ENCODE results near the gene MAD1L1.

MAD1L1 gene

DNA sequence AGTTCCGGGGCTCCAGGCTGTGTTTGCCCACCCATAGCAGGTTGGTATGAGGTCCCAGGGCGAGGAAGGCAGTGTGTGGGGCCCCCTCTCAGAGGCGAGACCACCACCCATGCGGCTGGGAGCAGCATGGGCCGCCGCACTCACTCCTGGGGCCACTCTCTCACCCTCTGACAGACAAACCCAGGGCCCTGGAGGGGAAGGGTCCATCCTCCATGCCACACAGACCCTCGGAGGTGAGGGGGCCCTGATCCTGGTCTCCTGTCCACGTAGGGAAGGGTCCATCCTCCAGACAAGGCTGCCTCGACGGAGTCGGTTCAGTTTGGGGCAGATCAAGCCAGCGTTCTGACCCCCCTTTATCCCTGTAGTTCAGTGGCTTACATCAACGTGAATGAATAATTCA, 331.9 kb downstream of the MAD1L1 start:
- no peak for FAIRE-seq

DNA sequence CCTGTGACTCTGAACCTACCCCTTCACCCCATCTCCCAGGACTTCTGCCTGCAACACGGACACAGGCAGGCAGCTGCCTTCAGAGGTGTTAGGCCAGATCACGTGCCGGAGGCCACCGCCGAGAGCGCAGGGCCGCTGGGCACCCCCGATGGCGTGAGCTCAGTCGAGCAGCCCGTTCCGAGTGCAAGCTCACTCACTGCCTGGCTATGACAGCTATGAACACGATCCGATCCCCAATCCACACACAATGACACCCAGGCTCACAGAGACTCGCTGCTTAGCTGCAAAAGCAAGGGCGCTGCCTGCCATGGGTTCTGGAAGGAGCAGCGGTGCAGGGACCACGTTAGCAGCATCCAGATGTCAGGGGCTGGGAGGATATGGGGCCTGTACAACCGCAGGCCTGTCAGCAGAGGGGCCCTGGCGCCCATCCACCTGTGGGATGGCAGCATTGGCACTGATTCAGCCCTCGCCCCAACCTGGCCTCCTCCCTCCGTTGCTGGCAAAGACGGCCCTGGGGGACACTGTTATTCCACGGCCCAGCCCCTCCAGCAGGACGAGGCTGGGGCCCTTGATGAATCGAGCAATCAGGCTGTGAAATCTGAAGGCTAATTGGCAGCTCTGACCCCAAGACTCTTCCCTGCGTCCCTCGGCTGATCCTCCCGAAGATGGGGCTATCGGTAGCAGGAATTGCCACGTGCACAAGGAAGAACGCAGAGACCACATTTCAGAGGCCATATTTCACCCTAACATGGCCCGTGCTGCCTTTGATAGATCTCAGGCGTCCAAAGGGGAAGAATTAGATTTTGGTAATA, 332.6 kb downstream of the MAD1L1 start:
- no peak for FAIRE-seq

GRCh38 chr7:1899196-1899595, 333.5 kb downstream of the MAD1L1 start:
- FAIRE-seq: no peak

DNA sequence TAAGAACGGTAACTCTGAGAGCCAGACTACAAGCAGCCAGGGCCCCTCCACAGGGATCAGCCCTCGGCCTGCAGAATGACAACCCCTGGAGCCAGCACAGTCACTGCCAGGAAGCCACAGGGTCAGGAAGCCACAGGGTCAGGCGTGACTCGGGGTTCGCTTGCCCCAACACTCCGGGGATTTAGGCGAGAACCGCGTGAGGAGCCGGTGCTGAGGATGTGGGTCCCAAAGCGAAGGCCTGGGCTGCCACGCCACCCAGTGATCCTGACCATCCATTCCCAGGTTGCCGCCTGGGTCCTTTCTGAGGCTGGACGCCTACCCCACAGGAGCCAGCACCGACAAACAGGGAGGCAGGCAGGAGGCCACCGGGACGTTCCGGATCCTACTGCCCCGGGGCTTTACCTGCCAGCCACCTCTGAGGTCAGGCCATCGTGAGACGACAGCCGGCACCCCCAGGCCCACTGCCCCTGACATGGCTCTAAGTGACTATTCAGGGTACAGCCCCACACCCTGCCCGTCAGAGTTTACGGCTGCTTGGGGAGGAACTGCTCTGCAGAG, 334.0 kb downstream of the MAD1L1 start:
- FAIRE-seq: no peak

GRCh38 chr7:1897861-1898627, 334.7 kb downstream of the MAD1L1 start:
- no peak for FAIRE-seq

DNA sequence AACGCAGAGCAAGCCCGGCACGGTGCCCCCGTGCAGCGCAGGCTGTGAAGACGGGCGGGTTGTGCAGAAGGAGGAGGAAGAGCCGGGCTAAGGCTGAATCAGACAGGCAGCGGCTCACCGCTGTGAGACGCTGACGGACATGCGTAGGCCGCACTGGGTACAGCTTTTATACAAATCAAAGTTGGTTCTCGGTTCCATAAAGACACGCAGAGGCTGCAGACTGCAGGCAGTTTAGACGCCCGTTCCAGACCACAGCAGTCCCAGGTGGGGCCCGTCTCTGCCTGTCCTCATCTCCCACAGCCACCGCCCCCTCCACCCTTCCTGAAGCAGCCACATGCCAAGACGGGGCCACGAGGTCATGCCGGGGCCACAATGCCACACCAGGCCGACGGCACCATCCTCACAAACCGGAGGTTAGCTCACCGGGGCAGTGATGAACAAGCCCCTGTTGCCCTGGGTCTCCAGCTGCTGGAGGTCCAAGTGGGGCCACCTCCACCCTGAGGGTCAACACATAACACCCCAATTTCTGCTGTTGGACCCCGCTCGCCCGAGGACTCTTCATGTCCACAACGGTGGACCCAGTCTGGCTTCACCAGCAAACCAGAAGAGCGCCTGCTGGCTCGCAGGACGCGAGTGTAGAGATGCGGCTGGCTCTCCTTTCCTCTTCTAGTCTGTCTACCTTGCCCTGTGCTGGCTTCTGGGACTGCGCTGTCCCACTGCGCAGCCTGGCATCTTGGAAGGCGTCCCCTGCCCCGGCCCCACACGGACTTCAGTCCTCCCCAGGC, 335.5 kb downstream of the MAD1L1 start:
- no peak for FAIRE-seq

GRCh38 chr7:1895664-1896515, 336.9 kb downstream of the MAD1L1 start:
- FAIRE-seq: no peak

- no peak for FAIRE-seq
Observed at GRCh38 chr7:1894906-1895663, 337.7 kb downstream of the MAD1L1 start.

DNA sequence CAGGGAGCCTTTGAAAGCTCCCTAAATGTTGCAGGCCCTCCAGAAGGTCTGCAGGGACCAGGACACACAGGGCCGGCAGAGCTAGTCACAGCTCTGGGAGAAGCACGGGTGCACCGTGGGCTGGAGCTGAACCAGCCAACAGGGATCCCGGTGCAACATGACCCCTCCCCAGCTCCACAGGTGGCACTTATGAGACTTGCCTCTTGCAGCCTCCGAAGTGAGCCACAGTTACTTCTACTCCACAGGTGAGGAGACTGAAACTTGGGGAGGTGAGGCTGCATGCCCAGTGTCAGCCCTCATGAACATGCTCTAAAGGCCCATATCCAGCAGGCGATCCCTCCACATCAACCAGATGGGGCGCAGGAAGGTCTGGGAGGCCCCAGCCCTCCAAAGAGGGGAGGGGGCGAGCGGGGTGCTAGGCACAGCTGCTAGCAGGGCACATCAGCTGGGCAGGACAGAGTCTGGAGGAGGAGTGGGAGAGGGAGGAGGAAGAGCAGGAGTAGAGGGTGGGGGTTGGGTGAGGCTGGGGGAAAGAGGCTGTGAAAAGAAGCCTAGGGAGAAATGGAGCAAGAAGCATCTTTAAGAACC, 338.3 kb downstream of the MAD1L1 start:
- FAIRE-seq: no peak

DNA sequence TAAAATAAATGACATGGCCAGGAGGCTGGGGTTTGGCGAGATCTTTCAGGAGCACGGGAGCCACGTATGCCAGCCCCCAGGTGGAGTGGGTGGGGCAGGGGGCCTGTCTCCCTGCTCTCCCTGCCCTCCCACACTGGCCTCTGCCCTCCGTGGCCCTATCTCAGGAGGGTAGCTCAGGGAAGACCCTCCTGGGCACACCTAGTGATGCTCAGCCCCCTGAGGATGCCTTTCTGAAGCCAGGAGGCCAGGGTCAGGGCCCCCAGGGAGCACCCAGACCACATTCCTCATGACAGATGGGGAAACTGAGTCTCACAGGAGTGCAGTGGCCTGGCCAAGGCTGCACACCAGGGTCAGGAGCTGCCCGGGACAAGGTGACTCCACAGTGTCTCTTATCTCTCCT, 339.3 kb downstream of the MAD1L1 start:
- FAIRE-seq: no peak

- FAIRE-seq: no peak
Observed at GRCh38 chr7:1893036-1893435, 339.7 kb downstream of the MAD1L1 start.

DNA sequence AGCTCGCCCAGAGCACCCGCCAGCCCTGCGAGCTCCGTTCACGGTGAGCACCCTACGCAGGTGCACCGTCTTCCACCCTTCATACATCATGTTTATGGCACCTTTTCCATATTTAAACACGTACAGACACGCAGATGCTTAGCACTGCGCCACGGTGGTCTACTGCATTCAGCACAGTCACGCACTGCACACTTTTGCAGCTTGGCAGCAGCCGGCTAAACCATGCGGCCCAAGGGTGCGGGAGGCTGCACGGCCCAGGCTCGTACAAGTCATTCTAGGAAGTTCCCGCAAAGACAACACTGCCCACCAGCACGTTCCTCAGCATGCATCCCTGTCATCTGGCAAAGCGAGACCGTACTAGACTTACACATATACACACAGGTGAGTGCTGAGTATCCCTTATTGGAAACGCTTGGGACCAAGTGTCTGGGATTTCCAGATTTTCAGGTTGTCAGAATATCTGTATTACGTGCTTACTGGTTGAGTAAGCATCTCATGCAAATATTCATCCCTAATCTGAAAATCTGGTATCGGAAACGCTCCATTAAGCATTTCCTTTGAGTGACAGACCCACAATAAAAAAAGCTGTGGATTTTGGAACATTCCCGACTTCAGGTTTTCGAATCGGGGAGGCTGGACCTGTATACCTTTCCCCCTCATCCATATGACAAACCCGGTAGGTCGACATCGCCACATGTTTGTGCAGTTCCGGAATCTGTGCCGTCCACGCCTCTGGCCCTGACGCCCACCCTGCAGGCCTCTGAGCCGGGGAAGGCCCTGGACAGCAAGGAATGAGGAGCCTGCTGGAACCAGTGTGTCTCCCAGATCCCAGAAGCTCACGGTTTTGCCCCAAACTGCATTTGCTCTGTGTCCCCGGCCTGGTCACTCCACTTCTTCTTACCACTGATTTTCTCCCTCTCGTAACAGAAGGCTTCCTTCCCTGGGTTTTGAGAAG, 340.5 kb downstream of the MAD1L1 start:
- no peak for FAIRE-seq

- FAIRE-seq: no peak
Observed at GRCh38 chr7:1890289-1891235, 342.2 kb downstream of the MAD1L1 start.

DNA sequence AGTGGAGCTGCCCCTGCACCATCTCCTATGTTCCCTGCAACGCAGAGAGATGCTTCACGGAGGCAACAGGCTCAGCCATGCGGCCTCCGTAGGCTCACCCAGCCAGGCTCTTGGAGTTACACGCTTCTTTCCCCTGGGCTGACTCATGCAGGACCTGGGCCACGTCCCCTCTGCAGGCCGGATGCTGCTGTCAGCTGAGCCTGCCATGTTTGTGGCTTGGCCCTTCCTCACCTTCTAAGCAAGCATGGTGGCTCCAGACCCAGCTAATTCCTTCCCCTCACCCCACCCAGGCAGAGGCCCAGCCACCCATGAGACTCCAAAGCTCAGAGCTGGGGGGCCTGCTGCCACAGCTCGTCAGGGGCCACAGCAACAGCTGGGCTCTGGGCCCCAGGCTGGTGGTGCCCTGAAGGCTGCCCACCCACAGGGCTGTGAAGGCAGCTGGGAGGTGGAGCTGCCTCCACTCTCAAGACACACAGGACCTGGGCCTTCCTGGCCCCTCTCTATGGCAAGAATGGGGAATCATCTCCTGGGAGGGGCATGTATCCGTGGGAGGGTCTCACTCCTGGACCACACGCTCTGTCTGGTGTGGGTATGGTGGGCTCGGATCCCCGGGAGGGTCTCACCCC, 343.1 kb downstream of the MAD1L1 start:
- no peak for FAIRE-seq

GRCh38 chr7:1889091-1889490, 343.7 kb downstream of the MAD1L1 start:
- no peak for FAIRE-seq

- no peak for FAIRE-seq
Observed at GRCh38 chr7:1888425-1888824, 344.3 kb downstream of the MAD1L1 start.

GRCh38 chr7:1887251-1887650, 345.5 kb downstream of the MAD1L1 start:
- FAIRE-seq: no peak

All from endometrium (tissue), 2 donors.